GM19397 (cell line): ENCODE results near the gene EFCAB14.
"Not testable (repeated sequence)": the region's sequence is repeated elsewhere in the genome, so short reads cannot be mapped to it uniquely, and the experiment has no call there.

Experiments used
- ATAC-seq: cut with Tn5 transposase; IDR thresholded peaks from one replicate; pipeline ENCODE4 v1.9.1; 2021; ENCODE audit warnings: mild to moderate bottlenecking, moderate library complexity; ENCODE audit not compliant: unreplicated experiment

The EFCAB14 gene

GRCh38 chr1:46656643-46657042, 62.3 kb downstream of the EFCAB14 start:
- ATAC-seq: no peak

- ATAC-seq: no peak
These were observed 63.1 kb downstream of the EFCAB14 start for GRCh38 chr1:46655848-46656247.

- not testable (repeated sequence) for ATAC-seq
These were observed 64.2 kb downstream of the EFCAB14 start for GRCh38 chr1:46654698-46655097.

- no peak for ATAC-seq
These were observed 64.9 kb downstream of the EFCAB14 start for GRCh38 chr1:46654012-46654411.

GRCh38 chr1:46653405-46653958, 65.4 kb downstream of the EFCAB14 start:
- ATAC-seq: no peak

- ATAC-seq: no peak
These were observed 66.4 kb downstream of the EFCAB14 start for GRCh38 chr1:46652321-46653100.

GRCh38 chr1:46651152-46651551, 67.8 kb downstream of the EFCAB14 start:
- ATAC-seq: not testable (repeated sequence)

- no peak for ATAC-seq
These were observed 68.4 kb downstream of the EFCAB14 start for GRCh38 chr1:46650491-46650890.

GRCh38 chr1:46649764-46650163, 69.2 kb downstream of the EFCAB14 start:
- no peak for ATAC-seq

GRCh38 chr1:46647611-46648010, 71.3 kb downstream of the EFCAB14 start:
- no peak for ATAC-seq

GRCh38 chr1:46646844-46647243, 72.1 kb downstream of the EFCAB14 start:
- no peak for ATAC-seq

- ATAC-seq: no peak
These were observed 72.6 kb downstream of the EFCAB14 start for GRCh38 chr1:46646331-46646730.

GRCh38 chr1:46645815-46646214, 73.1 kb downstream of the EFCAB14 start:
- no peak for ATAC-seq

GRCh38 chr1:46643368-46643775, 75.5 kb downstream of the EFCAB14 start:
- no peak for ATAC-seq

GRCh38 chr1:46642115-46642680, 76.7 kb downstream of the EFCAB14 start:
- ATAC-seq: no peak

- ATAC-seq: no peak
These were observed 79.4 kb downstream of the EFCAB14 start for GRCh38 chr1:46639547-46639946.

GRCh38 chr1:46638921-46639320, 80.0 kb downstream of the EFCAB14 start:
- ATAC-seq: no peak

- ATAC-seq: no peak
These were observed 81.3 kb downstream of the EFCAB14 start for GRCh38 chr1:46637444-46638083.

GRCh38 chr1:46635205-46635604, 83.7 kb downstream of the EFCAB14 start:
- no peak for ATAC-seq

GRCh38 chr1:46630719-46631118, 88.2 kb downstream of the EFCAB14 start:
- ATAC-seq: no peak
